Forelimb muscle (tissue), 1 donor: ENCODE results near the gene DCTN5. TPM values are rescaled to one million over a fixed set of nuclear protein-coding genes. Genes with fewer than 3 reads are reported as not detected.
"Not testable (repeated sequence)": the region's sequence is repeated elsewhere in the genome, so short reads cannot be mapped to it uniquely, and the experiment has no call there.

Source experiments
- DNase-seq: peaks from one replicate; pipeline ENCODE4 v3.0.0-alpha.2; 2013; ENCODE audit warnings: low read depth
- polyA plus RNA-seq: library from polyadenylated mRNA; unstranded; fragments of 120-200 nt; gene quantifications from one replicate; pipeline ENCODE4 v1.2.1, GENCODE V29; 2013; ENCODE audit not compliant: insufficient read length

Gene DCTN5
- 35.9 TPM for polyA plus RNA-seq

GRCh38 chr16:23640931-23641765 lies at the start of gene DCTN5, which contains the start of gene PALB2:
DCTN5 (plus strand) TSS chr16:23641466; CDS start chr16:23641543, 77 bp downstream.
PALB2 (minus strand) TSS chr16:23641310; CDS start chr16:23641157, 153 bp downstream.
- DNase-seq, result peak; percentile 88

GRCh38 chr16:23594186-23594585 lies 47.1 kb upstream of the DCTN5 start:
- no peak for DNase-seq

GRCh38 chr16:23595246-23595950 lies 45.9 kb upstream of the DCTN5 start:
- DNase-seq, result no peak

GRCh38 chr16:23595951-23596720 lies 45.1 kb upstream of the DCTN5 start, which contains the start of gene NDUFAB1:
NDUFAB1 (minus strand) TSS chr16:23596316; CDS start chr16:23596290, 26 bp downstream.
- peak; percentile 79 for DNase-seq

- no peak for DNase-seq
These were observed 44.1 kb upstream of the DCTN5 start for GRCh38 chr16:23597003-23597756.

GRCh38 chr16:23607726-23608125 lies 33.5 kb upstream of the DCTN5 start:
- no peak for DNase-seq

- no peak for DNase-seq
These were observed 33.1 kb upstream of the DCTN5 start for GRCh38 chr16:23608194-23608593.

- DNase-seq, result no peak
These were observed 31.3 kb upstream of the DCTN5 start for GRCh38 chr16:23609929-23610328.

GRCh38 chr16:23610905-23611304 lies 30.4 kb upstream of the DCTN5 start:
- DNase-seq, result not testable (repeated sequence)

- DNase-seq, result no peak
These were observed 29.3 kb upstream of the DCTN5 start for GRCh38 chr16:23611936-23612335.

GRCh38 chr16:23615805-23616204 lies 25.5 kb upstream of the DCTN5 start:
- no peak for DNase-seq

- no peak for DNase-seq
These were observed 17.2 kb upstream of the DCTN5 start for GRCh38 chr16:23624092-23624491.

- DNase-seq, result no peak
These were observed 11.8 kb upstream of the DCTN5 start for GRCh38 chr16:23629516-23629915.

GRCh38 chr16:23631874-23632273 lies 9.4 kb upstream of the DCTN5 start:
- DNase-seq, result not testable (repeated sequence)

- no peak for DNase-seq
These were observed 6.7 kb upstream of the DCTN5 start for GRCh38 chr16:23634461-23635036.

- DNase-seq, result no peak
These were observed 5.3 kb upstream of the DCTN5 start for GRCh38 chr16:23635958-23636357.

GRCh38 chr16:23640615-23640930 lies 693 bp upstream of the DCTN5 start:
- DNase-seq, result no peak

- DNase-seq, result no peak
These were observed 1.0 kb downstream of the DCTN5 start for GRCh38 chr16:23642246-23642774.

GRCh38 chr16:23650674-23651416 lies 9.6 kb downstream of the DCTN5 start:
- DNase-seq, result no peak

GRCh38 chr16:23651943-23652468 lies 10.7 kb downstream of the DCTN5 start:
- DNase-seq, result no peak
